Occipital lobe (tissue), 2 donors: ENCODE measurements around the gene RAD52. TPM values are rescaled to one million over a fixed set of nuclear protein-coding genes. Genes with fewer than 3 reads are reported as not detected.

Source experiments
- DNase-seq: peaks from one replicate; lab custom pipeline; 2025; lab: John Stamatoyannopoulos, UW
- total RNA-seq: library from RNA; depleted of rRNA; stranded (reverse); fragments of >200 nt; gene quantifications from one replicate; pipeline ENCODE4 v1.2.3, GENCODE V29; 2014

Gene RAD52
- total RNA-seq, 1 donor from 2014 or later: 16.7 TPM

DNA sequence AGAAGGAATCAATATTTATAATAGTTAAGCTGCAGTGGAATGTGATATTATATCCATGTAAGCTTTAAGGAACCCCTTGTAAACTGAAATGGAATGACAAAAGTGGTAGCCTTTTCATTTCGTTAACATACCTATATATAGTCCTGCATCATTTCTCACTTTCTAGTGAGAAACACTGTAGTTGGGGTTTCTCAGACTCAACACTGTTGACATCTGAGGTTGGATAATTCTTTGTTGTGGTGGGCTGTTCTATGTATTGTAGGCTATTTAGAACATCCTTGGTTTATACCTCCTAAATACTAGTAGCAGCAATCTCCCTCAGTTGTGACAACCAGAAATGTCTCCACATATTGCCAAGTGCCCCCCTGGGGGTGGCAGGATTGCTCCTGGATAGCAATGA is 79.1 kb downstream of the RAD52 start:
- no peak for DNase-seq

GRCh38 chr12:868722-869121 is 80.8 kb downstream of the RAD52 start:
- DNase-seq: no peak

DNA sequence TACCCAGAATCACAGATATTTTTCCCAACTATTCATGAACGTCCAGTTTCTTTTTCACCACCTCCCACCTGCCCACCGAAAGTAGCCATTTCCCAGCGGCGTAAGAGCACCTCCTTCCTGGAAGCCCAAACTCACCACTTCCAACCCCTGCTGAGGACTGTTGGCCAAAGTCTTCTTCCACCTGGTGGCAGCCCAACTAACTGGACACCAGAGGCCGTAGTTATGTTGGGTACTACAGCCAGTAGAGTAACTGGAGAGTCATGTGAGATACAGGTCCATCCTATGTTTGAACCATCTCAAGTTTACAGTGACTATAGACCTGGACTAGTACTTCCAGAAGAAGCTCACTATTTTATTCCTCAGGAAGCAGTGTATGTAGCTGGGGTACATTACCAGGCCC is 81.6 kb downstream of the RAD52 start:
- DNase-seq: no peak

- DNase-seq: no peak
Measured at GRCh38 chr12:865614-866013, 83.9 kb downstream of the RAD52 start.

- DNase-seq: no peak
Measured at GRCh38 chr12:863285-863684, 86.2 kb downstream of the RAD52 start.

DNA sequence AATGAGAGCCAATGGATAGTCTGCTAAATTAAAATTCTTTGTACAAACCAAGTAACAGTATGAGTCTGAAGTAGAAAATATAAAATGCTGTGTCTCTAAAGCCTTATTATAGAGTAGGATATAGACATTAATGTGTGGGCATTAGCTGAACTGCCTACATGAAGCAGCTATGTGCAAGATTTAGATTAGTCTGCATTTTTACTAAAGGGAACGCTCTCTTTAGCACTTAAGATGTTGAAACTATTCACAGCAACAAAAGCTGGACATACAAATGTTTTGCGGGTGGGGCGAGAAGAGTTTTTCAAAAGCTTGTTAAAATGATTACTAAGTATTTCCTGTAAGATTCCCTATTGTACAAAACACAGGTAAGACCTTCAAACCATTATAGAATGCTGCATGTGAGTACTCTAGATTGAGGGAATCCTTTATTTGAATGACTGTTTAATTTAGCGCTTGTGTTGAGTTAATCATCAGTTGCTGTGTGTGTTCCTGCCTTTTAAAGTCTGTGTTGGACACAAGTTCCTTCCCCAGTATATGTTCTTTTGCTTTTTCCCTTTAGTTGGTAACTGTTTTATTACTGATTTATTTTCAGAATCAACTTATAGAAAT is 87.1 kb downstream of the RAD52 start:
- no peak for DNase-seq

Other genes with a start within 250 kb of the RAD52 start
- 84.2 TPM for gene WNK1, start 197.1 kb downstream of the RAD52 start, total RNA-seq
- 119 TPM for gene ERC1, start 41.5 kb upstream of the RAD52 start, total RNA-seq